Measurements from ENCODE around the gene PGGT1B. TPM values are rescaled to one million over a fixed set of nuclear protein-coding genes. Genes with fewer than 3 reads are reported as not detected.
A peak's percentile ranks its signal among the peaks of the same experiment; 100 is the strongest.

Gene PGGT1B
- total and polyA plus RNA-seq, 9 of the 15 experiments (the other 6 are each of a cell fraction or from before 2014, with no cell fraction given): 5.3 to 33.7 (median 19.8) TPM

GRCh38 chr5:115262321-115263077, at the start of gene PGGT1B (continued):
- TF ChIP-seq GATAD2B (IDR thresholded peaks at IDR 0.05; ENCODE audit: borderline replicate concordance): peak; percentile 9; the same call in 1 of the 2 replicates
- no peak for TF ChIP-seq FIP1L1 (IDR thresholded peaks at IDR 0.05; ENCODE audit: low read depth, low read length, poor library complexity, severe bottlenecking)
- TF ChIP-seq STAT5A (IDR thresholded peaks at IDR 0.05; ENCODE audit: borderline replicate concordance, low read length): no peak
- TF ChIP-seq CBX5 (IDR thresholded peaks at IDR 0.05; ENCODE audit: borderline replicate concordance, low read depth): peak; percentile 58; the same call in 1 of the 2 replicates
- TF ChIP-seq ZFPM2 (CRISPR knock-in tag; IDR thresholded peaks at IDR 0.05): no peak
- no peak for TF ChIP-seq FOXA1 (IDR thresholded peaks at IDR 0.05; ENCODE audit: borderline replicate concordance)
- no peak for TF ChIP-seq HES1 (IDR thresholded peaks at IDR 0.05; ENCODE audit: low read depth)
- TF ChIP-seq SREBF1 (IDR thresholded peaks at IDR 0.05; ENCODE audit: borderline replicate concordance, low read depth, low read length): no peak
- TF ChIP-seq MYC (IDR thresholded peaks at IDR 0.05; ENCODE audit: low read depth, low read length): peak; percentile 44; the same call in 1 of the 2 replicates
- peak; percentile 64; the same call in 1 of the 2 replicates for TF ChIP-seq MYC (CRISPR knock-in tag; IDR thresholded peaks at IDR 0.05; ENCODE audit: borderline replicate concordance, low read depth)
- no peak for TF ChIP-seq ZNF655 (CRISPR knock-in tag; IDR thresholded peaks at IDR 0.05)
- no peak for TF ChIP-seq ZNF140 (CRISPR knock-in tag; IDR thresholded peaks at IDR 0.05)
- TF ChIP-seq SMARCA5 (IDR thresholded peaks at IDR 0.05): no peak
- TF ChIP-seq HDAC6 (IDR thresholded peaks at IDR 0.05; ENCODE audit: low read depth, low read length): no peak
- TF ChIP-seq TFAP4 (CRISPR knock-in tag; IDR thresholded peaks at IDR 0.05; ENCODE audit: borderline replicate concordance): peak; percentile 71; the same call in 1 of the 2 replicates
- no peak for TF ChIP-seq PRMT5 (CRISPR knock-in tag; IDR thresholded peaks at IDR 0.05)
- TF ChIP-seq ETV6 (IDR thresholded peaks at IDR 0.05; ENCODE audit: borderline replicate concordance in 1 of 2, low read depth in 2 of 2, low read length in 1 of 2): no peak
- TF ChIP-seq ETV6 (CRISPR knock-in tag; IDR thresholded peaks at IDR 0.05; ENCODE audit: borderline replicate concordance): no peak
- TF ChIP-seq ZNF253 (CRISPR knock-in tag; conservative IDR thresholded peaks at IDR 0.05): no peak
- no peak for TF ChIP-seq PURB (CRISPR knock-in tag; IDR thresholded peaks at IDR 0.05; ENCODE audit: low read depth)
- no peak for TF ChIP-seq CREBBP (IDR thresholded peaks at IDR 0.05; ENCODE audit: low read depth, low read length)
- TF ChIP-seq ETS1 (conservative IDR thresholded peaks at IDR 0.05; ENCODE audit: control insufficient read depth, low read depth, low read length): no peak
- TF ChIP-seq ZNF449 (CRISPR knock-in tag; IDR thresholded peaks at IDR 0.05): no peak
- no peak for TF ChIP-seq SRSF7 (optimal IDR thresholded peaks at IDR 0.05; ENCODE audit: low read depth, low read length)
